HepG2 (cell line): ENCODE results near the gene HSDL2. TPM values are rescaled to one million over a fixed set of nuclear protein-coding genes. Genes with fewer than 3 reads are reported as not detected.

Experiments
- ARID5B ChIP-seq: IDR thresholded peaks from 2 replicates; pipeline ENCODE4 v1.4.0; 2020; ENCODE audit warnings: mild to moderate bottlenecking, missing genetic modification reagents
- DBP ChIP-seq: sonication (generic); formaldehyde crosslinking; IDR thresholded peaks from 2 replicates; pipeline ENCODE4 v1.4.0; 2020; ENCODE audit warnings: missing genetic modification reagents; ENCODE audit errors: not compliant biosample characterization
- EP300 ChIP-seq, 3 experiments: sonication (generic) in 1 of 3; formaldehyde crosslinking in 1 of 3; IDR thresholded peaks; 2 replicates each; pipeline versions ENCODE4 v1.5.1 to v1.6.1; 2011 to 2020; ENCODE audit warnings: low read depth in 2 of 3, low read length in 2 of 3, borderline replicate concordance in 1 of 3, improper control_type of control experiment in 1 of 3, mild to moderate bottlenecking in 1 of 3, missing genetic modification reagents in 1 of 3, moderate library complexity in 1 of 3
- GATA4 ChIP-seq: sonication (generic); IDR thresholded peaks from 2 replicates; pipeline ENCODE4 v1.6.1; 2016; ENCODE audit warnings: antibody characterized with exemption, low read depth, borderline replicate concordance
- NCOA2 ChIP-seq: sonication (generic); formaldehyde crosslinking; IDR thresholded peaks from 2 replicates; pipeline ENCODE4 v1.8.0; 2022; ENCODE audit warnings: inconsistent platforms
- NONO ChIP-seq, 2 experiments: fragments of 450-650 bp in 1 of 2; sonication (generic) in 1 of 2; formaldehyde crosslinking in 1 of 2; IDR thresholded peaks in 1 of 2; conservative IDR thresholded peaks in 1 of 2; 2 replicates each; pipeline versions ENCODE4 v1.6.1 to v1.8.0; 2017 to 2022; ENCODE audit warnings: mild to moderate bottlenecking in 1 of 2, missing genetic modification reagents in 1 of 2, moderate library complexity in 1 of 2
- SIX4 ChIP-seq: sonication (generic); formaldehyde crosslinking; IDR thresholded peaks from 2 replicates; pipeline ENCODE4 v1.4.0; 2020; ENCODE audit warnings: missing genetic modification reagents
- ZNF10 ChIP-seq: sonication (generic); formaldehyde crosslinking; IDR thresholded peaks from 2 replicates; pipeline ENCODE4 v1.4.0; 2020; ENCODE audit warnings: mild to moderate bottlenecking, low read depth, missing genetic modification reagents, borderline replicate concordance
- ZNF703 ChIP-seq: sonication (generic); formaldehyde crosslinking; IDR thresholded peaks from 2 replicates; pipeline ENCODE4 v1.5.1; 2020; ENCODE audit warnings: missing genetic modification reagents, mild to moderate bottlenecking, moderate library complexity, borderline replicate concordance
- polyA plus RNA-seq, 8 experiments: library from polyadenylated mRNA; depleted of rRNA in 3 of 8; stranded (reverse) in 7 of 8; unstranded in 1 of 8; fragments of >200 nt; fragmentation: Illumina TruSeq in 4 of 8; extraction: Trizol in 4 of 8; gene quantifications; 2 replicates each; pipeline versions ENCODE4 v1.2.1 to v1.2.3, GENCODE V29; 2011 to 2016; ENCODE audit warnings: low read depth in 4 of 8, missing spikeins in 1 of 8, mixed read lengths in 1 of 8; ENCODE audit not compliant: insufficient read depth in 1 of 8
- total RNA-seq, 5 experiments: library from RNA; depleted of rRNA; stranded (reverse); fragments of >200 nt; fragmentation: Illumina TruSeq; extraction: Trizol; gene quantifications; 2 replicates each; pipeline ENCODE4 v1.2.3, GENCODE V29; 2016; ENCODE audit warnings: low read depth in 1 of 5

HSDL2 gene
- total and polyA plus RNA-seq, 2 of the 13 experiments (the other 11 are each of a cell fraction or from before 2014, with no cell fraction given), result 55.3 to 80.2 TPM

- TF ChIP-seq EP300 (IDR thresholded peaks at IDR 0.05; ENCODE audit: low read depth in 2 of 2, low read length in 2 of 2) (peak in 1 of 2 experiments; percentile 42; a peak in 2 of 4 replicates), EP300 (CRISPR knock-in tag; IDR thresholded peaks at IDR 0.05; ENCODE audit: borderline replicate concordance) (no peak), SIX4 (CRISPR knock-in tag) (0 out of 2 replicates have a peak, but pooled peaks have one; percentile 29), GATA4 (peak; percentile 27; the same call in 1 of the 2 replicates), ARID5B (CRISPR knock-in tag) (peak; percentile 62; the same call in 1 of the 2 replicates), ZNF10 (no peak), NCOA2 (CRISPR knock-in tag) (peak; percentile 53), NONO (IDR thresholded peaks at IDR 0.05) (no peak), NONO (CRISPR knock-in tag; conservative IDR thresholded peaks at IDR 0.05) (0 out of 2 replicates have a peak, but pooled peaks have one; percentile 29), ZNF703 (CRISPR knock-in tag) (no peak), DBP (no peak)
These were observed 109.2 kb downstream of the HSDL2 start (continued) for GRCh38 chr9:112489039-112489546.
